Heart left ventricle (tissue), 16 donors: Measurements from ENCODE around the gene PCGF3. TPM values are rescaled to one million over a fixed set of nuclear protein-coding genes. Genes with fewer than 3 reads are reported as not detected.

Experiments
- ATAC-seq, 4 donors: fragments of 200-7000 bp; cut with Tn5 transposase; one replicate each; pipeline ENCODE4 v1.9.1; 2020 to 2022; ENCODE audit warnings: moderate library complexity in 4 of 4, mild to moderate bottlenecking in 3 of 4, moderate number of reproducible peaks in 1 of 4
- DNase-seq, 5 donors: peaks; one replicate each; pipeline ENCODE4 v3.0.0-alpha.2; 2020
- H3K27ac ChIP-seq, 12 donors: fragments of 200-600 bp; sonication (generic) in 4 of 12; one replicate each; pipeline versions ENCODE4 v1.5.0 to v1.8.0; 2016 to 2022; ENCODE audit warnings: mild to moderate bottlenecking in 2 of 12
- H3K27me3 ChIP-seq, 9 donors: fragments of 200-600 bp; sonication (generic) in 2 of 9; one replicate each; pipeline versions ENCODE4 v1.5.1 to v1.8.0; 2016 to 2022; ENCODE audit warnings: mild to moderate bottlenecking in 3 of 9
- H3K36me3 ChIP-seq, 9 donors: fragments of 200-600 bp; sonication (generic) in 2 of 9; one replicate each; pipeline versions ENCODE4 v1.5.0 to v1.8.0; 2018 to 2022; ENCODE audit warnings: mild to moderate bottlenecking in 2 of 9
- H3K4me1 ChIP-seq, 12 donors: fragments of 200-600 bp; sonication (generic) in 4 of 12; one replicate each; pipeline versions ENCODE4 v1.5.0 to v1.8.0; 2016 to 2022; ENCODE audit warnings: mild to moderate bottlenecking in 3 of 12
- H3K4me3 ChIP-seq, 12 donors: fragments of 200-600 bp; sonication (generic) in 4 of 12; one replicate each; pipeline versions ENCODE4 v1.5.0 to v1.8.0; 2017 to 2022; ENCODE audit warnings: mild to moderate bottlenecking in 9 of 12, moderate library complexity in 4 of 12
- H3K9me3 ChIP-seq, 12 donors: fragments of 200-600 bp; sonication (generic) in 4 of 12; one replicate each; pipeline versions ENCODE4 v1.5.0 to v1.8.0; 2016 to 2022; ENCODE audit warnings: mild to moderate bottlenecking in 1 of 12
- CTCF ChIP-seq, 12 donors: fragments of 200-600 bp; sonication (generic) in 4 of 12; IDR thresholded peaks; one replicate each; pipeline versions ENCODE4 v1.5.0 to v1.8.0; 2018 to 2022; ENCODE audit warnings: antibody characterized with exemption in 12 of 12, mild to moderate bottlenecking in 5 of 12
- POLR2A ChIP-seq, 2 donors: fragments of 450-650 bp; IDR thresholded peaks; one replicate each; pipeline ENCODE4 v1.6.1; 2017; ENCODE audit warnings: antibody characterized with exemption in 2 of 2, mild to moderate bottlenecking in 2 of 2, moderate library complexity in 2 of 2
- WGBS, 4 donors: extraction: QIAGEN DNeasy Blood & Tissue Kit in 2 of 4; methylation state at CpG; one replicate each; pipeline versions ENCODE4 v1.1.5 to v1.1.7; 2013 to 2018; 5-methylcytosine and 5-hydroxymethylcytosine counted together
- intact Hi-C, 10 donors: fragments of 100-400 bp; cut with DNase I; formaldehyde crosslinking; loops; one replicate each; pipeline versions ENCODE4 v1.11.1 to v1.14.2; 2022
- polyA plus RNA-seq, 2 donors: library from polyadenylated mRNA; stranded (reverse); fragments of 200-250 nt; gene quantifications; one replicate each; pipeline ENCODE4 v1.2.3, GENCODE V29; 2013
- total RNA-seq, 9 donors: library from RNA; depleted of rRNA in 2 of 9; stranded (reverse); fragments of >200 nt in 2 of 9; fragmentation: NEBNext Ultra II Directional in 3 of 9; extraction: Animal tissue kit (Norgen Biotek cat#: 25700) in 3 of 9; gene quantifications; one replicate each; pipeline versions ENCODE4 v1.1.0 to v1.2.4, GENCODE V29; 2016 to 2023
- donor health status: ischemic (EF 13 %, LVEDD 7.1; RV severe dilation, severe dysfunction).
- donor health status: healthy with polysubstance abuse.
- donor health status: DM: no; HTN: yes; CAD: no.
- donor health status: DM: no; HTN: no; CAD: no.
- donor health status: ischemic (EF 25% LVEDD 6.9; RV normal size, moderate dysfunction).
- donor health status: ischemic (EF 25% LVEDD 5.7; RV mildly dilated, moderate dysfunction).
- donor health status: healthy.
- donor health status: DM: yes; HTN: yes; CAD: no.
- donor health status: ischemic (EF 35%, LVEDD 5.7; RV mildly dilated, moderate dysfunction).
- donor health status: nonischemic (EF 11% LVEDD 7.7; RV severe dilation, severe dysfunction).
- donor health status: DM: yes; HTN: yes; CAD: no.
- donor health status: PGD.
- donor health status: ischemic (EF 29% LVEDD 5.4; RV normal size, mild dysfunction).
- donor health status: nonischemic (EF 23%, LVEDD 6.1; RV moderate dilation, normal function).

Gene PCGF3
- total and polyA plus RNA-seq, 11 donors = 16.2 to 45.7 (median 22.5) TPM

DNA sequence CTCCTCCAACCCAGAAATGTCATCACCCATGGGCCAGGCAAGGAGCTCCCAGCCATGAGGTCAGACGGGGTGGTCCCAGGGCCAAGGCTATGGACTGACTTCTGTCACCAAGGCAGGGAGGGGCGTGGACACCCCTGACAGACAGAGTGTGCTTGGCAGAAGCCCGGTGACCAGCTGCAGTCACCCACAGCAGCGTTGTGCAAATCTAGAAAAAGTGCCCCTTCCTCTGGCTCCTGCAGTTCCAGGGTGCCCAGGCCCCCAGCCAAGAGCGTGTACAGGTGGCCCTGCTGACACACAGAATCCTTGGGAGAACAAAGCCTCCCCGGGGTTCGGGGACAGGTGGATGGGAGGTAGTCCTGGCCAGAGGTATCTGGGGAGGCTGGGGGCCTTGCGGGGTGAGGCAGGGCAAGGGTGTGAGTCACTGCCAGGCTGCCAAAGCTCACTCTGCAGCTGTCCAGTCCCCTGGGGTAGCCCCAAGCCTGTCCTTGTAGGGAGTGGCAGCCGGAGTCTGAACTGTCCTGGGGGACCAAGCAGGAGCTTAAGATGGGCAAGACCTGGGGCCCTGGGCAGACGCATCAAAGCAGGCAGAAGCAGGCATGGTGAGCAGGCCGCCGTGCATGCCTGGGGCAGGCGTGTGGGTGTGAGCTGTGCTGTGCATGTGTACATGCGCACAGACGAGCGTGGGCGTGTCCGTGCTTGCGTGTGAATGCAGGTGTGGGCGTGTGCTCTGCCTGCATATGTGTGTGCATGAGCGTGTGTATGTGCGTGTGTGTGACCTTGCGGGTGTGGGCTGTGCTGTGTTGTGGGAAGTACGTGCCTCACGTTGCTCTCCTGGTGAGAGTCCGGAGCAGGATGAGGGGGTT lies 28.0 kb upstream of the PCGF3 start:
- no peak for TF ChIP-seq POLR2A (IDR thresholded peaks at IDR 0.05)
- TF ChIP-seq CTCF (IDR thresholded peaks at IDR 0.05) = no peak
- intact Hi-C loops = loop anchor here in 3 of 10 donors (10.0 kb wide), 2 partner anchors 203 to 433 kb away; no protein-coding TSS in a partner anchor

GRCh38 chr4:678331-679103 lies 27.1 kb upstream of the PCGF3 start:
- 75 to 90% (median 85%) methylated on average over 7 to 14 of the region's 14 CpGs for WGBS, 4 donors
- no peaks in the 10 kb centered on the region for H3K27me3 ChIP-seq
- intact Hi-C loops = loop anchor here in 3 of 10 donors (10.0 kb wide), 2 partner anchors 204 to 434 kb away; no protein-coding TSS in a partner anchor

More for the DNA sequence above, 28.0 kb upstream of the PCGF3 start:
- ATAC-seq (no peak), DNase-seq (peak in 1 of 5 donors; percentile 56)
- no peak overlapping the region for H3K4me3 ChIP-seq
- H3K4me1 ChIP-seq = peaks cover 12 to 43% (median 31%) of the 10 kb centered on the region in 12 donors
- WGBS, 4 donors = 69 to 82% (median 75%) methylated on average over 24 to 26 of the region's 26 CpGs
- H3K27ac ChIP-seq = no peak overlapping the region
- no peaks in the 10 kb centered on the region for H3K27me3 ChIP-seq
- no peaks in the 10 kb centered on the region for H3K9me3 ChIP-seq
- H3K36me3 ChIP-seq = peaks cover 0 to 6% (median 5%) of the 10 kb centered on the region in 9 donors

GRCh38 chr4:679104-679481 lies 26.5 kb upstream of the PCGF3 start:
- Histone ChIP-seq H3K4me3 (no peak overlapping the region), H3K36me3 (no peaks in the 10 kb centered on the region), H3K9me3 (no peaks in the 10 kb centered on the region), H3K27me3 (no peaks in the 10 kb centered on the region), H3K4me1 (peaks cover 12 to 46% (median 30%) of the 10 kb centered on the region in 12 donors), H3K27ac (no peak overlapping the region)
- intact Hi-C loops = loop anchor here in 3 of 10 donors (10.0 kb wide), 2 partner anchors 204 to 434 kb away; no protein-coding TSS in a partner anchor
- TF ChIP-seq POLR2A (IDR thresholded peaks at IDR 0.05) = no peak
- no peak for TF ChIP-seq CTCF (IDR thresholded peaks at IDR 0.05)
- ATAC-seq (no peak), DNase-seq (peak in 2 of 5 donors; percentile 24 to 55)
- WGBS, 4 donors = 77 to 91% (median 89%) methylated on average over 5 to 13 of the region's 13 CpGs

More at GRCh38 chr4:678331-679103, 27.1 kb upstream of the PCGF3 start:
- no peak overlapping the region for H3K4me3 ChIP-seq
- H3K4me1 ChIP-seq = peaks cover 12 to 42% (median 27%) of the 10 kb centered on the region in 12 donors
- no peaks in the 10 kb centered on the region for H3K9me3 ChIP-seq
- ATAC-seq = no peak
- no peaks in the 10 kb centered on the region for H3K36me3 ChIP-seq
- no peak overlapping the region for H3K27ac ChIP-seq
- peak in 1 of 5 donors; percentile 56 for DNase-seq
- TF ChIP-seq CTCF (IDR thresholded peaks at IDR 0.05) = no peak
- TF ChIP-seq POLR2A (IDR thresholded peaks at IDR 0.05) = no peak
